Epithelial cell of proximal tubule (primary cell): ENCODE data around the gene CCDC138. TPM values are rescaled to one million over a fixed set of nuclear protein-coding genes. Genes with fewer than 3 reads are reported as not detected.

Experiments
- DNase-seq: peaks from one replicate; pipeline ENCODE4 v3.0.0-alpha.2; 2011; ENCODE audit warnings: low read depth
- H3K4me3 ChIP-seq: 2 replicates; pipeline ENCODE4 v1.5.1; 2011; ENCODE audit warnings: low read depth, mild to moderate bottlenecking, low read length
- CTCF ChIP-seq: conservative IDR thresholded peaks from 2 replicates; pipeline ENCODE4 v1.5.1; 2012; ENCODE audit warnings: low read depth, mild to moderate bottlenecking, low read length
- total RNA-seq: library from RNA; depleted of rRNA; stranded (reverse); fragments of >200 nt; gene quantifications from 2 replicates; pipeline ENCODE4 v1.2.3, GENCODE V29; 2015

The CCDC138 gene
- total RNA-seq, 1 donor from 2014 or later: 9.7 TPM

GRCh38 chr2:108803045-108803736 lies 16.6 kb downstream of the CCDC138 start:
- H3K4me3 ChIP-seq: no peak overlapping the region
- no peak for TF ChIP-seq CTCF

GRCh38 chr2:108805032-108805431 lies 18.5 kb downstream of the CCDC138 start:
- DNase-seq: no peak
- H3K4me3 ChIP-seq: no peak overlapping the region
- TF ChIP-seq CTCF: no peak

More at GRCh38 chr2:108803045-108803736, 16.6 kb downstream of the CCDC138 start:
- no peak for DNase-seq

- no peak overlapping the region for H3K4me3 ChIP-seq
- no peak for TF ChIP-seq CTCF
- no peak for DNase-seq
Measured at GRCh38 chr2:108805782-108806181, 19.2 kb downstream of the CCDC138 start.

- H3K4me3 ChIP-seq: no peak overlapping the region
- DNase-seq: no peak
- no peak for TF ChIP-seq CTCF
Measured at GRCh38 chr2:108806371-108807113, 20.0 kb downstream of the CCDC138 start.

- no peak overlapping the region for H3K4me3 ChIP-seq
- no peak for DNase-seq
Measured at GRCh38 chr2:108809936-108810335, 23.4 kb downstream of the CCDC138 start.

More at GRCh38 chr2:108809936-108810335, 23.4 kb downstream of the CCDC138 start:
- TF ChIP-seq CTCF: no peak
